GM23338 (cell line): ENCODE results near the gene TMEM43.

ENCODE experiments used
- CTCF ChIP-seq, 2 experiments: fragments of 200-600 bp in 1 of 2; sonication (generic) in 1 of 2; conservative IDR thresholded peaks; 2 replicates each; pipeline versions ENCODE4 v1.5.1 to v1.6.1; 2016 to 2017; ENCODE audit warnings: antibody characterized with exemption in 2 of 2, low read depth in 2 of 2, mild to moderate bottlenecking in 2 of 2, moderate library complexity in 1 of 2
- EZH2 ChIP-seq: fragments of 200-600 bp; sonication (generic); IDR thresholded peaks from one replicate; pipeline ENCODE4 v1.8.0; 2017; ENCODE audit warnings: antibody characterized with exemption, mild to moderate bottlenecking, low read depth; ENCODE audit not compliant: unreplicated experiment
- EZH2phosphoT487 ChIP-seq: fragments of 200-600 bp; sonication (generic); IDR thresholded peaks from one replicate; pipeline ENCODE4 v1.8.1; 2018; ENCODE audit warnings: antibody characterized with exemption; ENCODE audit not compliant: unreplicated experiment
- JUNB ChIP-seq: IDR thresholded peaks from one replicate; pipeline ENCODE4 v1.6.1; 2016; ENCODE audit warnings: antibody characterized with exemption; ENCODE audit not compliant: unreplicated experiment
- POLR2AphosphoS5 ChIP-seq: IDR thresholded peaks from 2 replicates; pipeline ENCODE4 v1.6.1; 2016; ENCODE audit warnings: antibody characterized with exemption, low read depth
- ZNF114 ChIP-seq: fragments of 250-450 bp; sonication (Bioruptor Pico); IDR thresholded peaks from 2 replicates; pipeline ENCODE4 v1.5.0; 2020; ENCODE audit warnings: mild to moderate bottlenecking, moderate library complexity

DNA sequence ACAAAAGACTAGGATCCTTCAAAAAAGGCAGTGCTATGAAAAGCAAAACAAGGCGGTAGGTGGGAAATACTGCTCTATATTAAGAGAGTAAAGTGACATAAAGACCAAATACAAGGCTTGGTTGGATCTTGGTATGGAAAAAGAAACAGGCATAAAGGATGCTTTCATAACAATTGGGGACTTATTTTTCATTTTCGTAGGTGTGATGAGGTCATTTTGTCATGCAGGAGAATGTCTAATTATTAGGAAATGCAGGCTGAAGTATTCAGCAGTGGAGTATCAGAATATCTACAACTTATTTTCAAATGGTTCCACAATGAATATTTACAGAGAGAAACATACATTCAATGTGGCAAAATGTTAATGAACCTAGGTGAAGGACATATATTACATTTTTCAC lies 44.6 kb downstream of the TMEM43 start:
- TF ChIP-seq CTCF (conservative IDR thresholded peaks at IDR 0.05; ENCODE audit: low read depth in 2 of 2), result no peak
- TF ChIP-seq POLR2AphosphoS5, result no peak
- no peak for TF ChIP-seq EZH2
- no peak for TF ChIP-seq ZNF114 (CRISPR knock-in tag)
- no peak for TF ChIP-seq JUNB
- TF ChIP-seq EZH2phosphoT487, result no peak
